ENCODE data around the gene VSIG10L2.
A peak's percentile ranks its signal among the peaks of the same experiment; 100 is the strongest.

VSIG10L2 gene

DNA sequence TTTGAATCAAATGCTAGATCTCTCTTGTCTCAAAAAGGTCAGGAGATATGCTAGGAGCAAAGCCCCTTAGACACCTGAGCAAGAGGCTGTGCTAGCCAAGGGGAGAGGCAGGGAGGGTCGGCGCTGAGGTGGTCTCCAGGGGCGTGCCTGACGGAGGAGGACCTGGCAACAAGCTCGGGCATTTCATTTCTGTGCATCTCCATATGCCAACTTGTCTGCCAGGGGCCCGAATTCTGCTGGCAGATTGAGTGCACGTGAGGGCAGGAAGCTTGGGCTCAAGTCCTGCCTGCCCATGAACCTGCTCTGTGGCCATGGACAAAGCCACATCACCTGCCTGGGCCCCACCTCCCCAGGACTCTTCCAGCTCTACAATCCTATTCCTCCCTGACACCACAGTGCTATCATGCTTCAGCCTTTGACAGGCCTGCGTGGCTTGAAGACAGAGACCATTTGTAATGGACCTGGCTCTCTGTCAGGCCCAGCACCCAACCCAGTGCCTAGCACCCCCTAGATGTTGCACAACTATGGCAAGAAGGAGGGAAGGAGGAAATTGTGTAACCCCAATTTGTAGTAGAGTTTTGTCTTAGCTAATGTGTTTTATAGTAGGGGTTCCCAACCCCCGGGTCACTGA lies 16.3 kb upstream of the VSIG10L2 start:
- no peak for DNase-seq (ENCODE audit: low read depth)

DNA sequence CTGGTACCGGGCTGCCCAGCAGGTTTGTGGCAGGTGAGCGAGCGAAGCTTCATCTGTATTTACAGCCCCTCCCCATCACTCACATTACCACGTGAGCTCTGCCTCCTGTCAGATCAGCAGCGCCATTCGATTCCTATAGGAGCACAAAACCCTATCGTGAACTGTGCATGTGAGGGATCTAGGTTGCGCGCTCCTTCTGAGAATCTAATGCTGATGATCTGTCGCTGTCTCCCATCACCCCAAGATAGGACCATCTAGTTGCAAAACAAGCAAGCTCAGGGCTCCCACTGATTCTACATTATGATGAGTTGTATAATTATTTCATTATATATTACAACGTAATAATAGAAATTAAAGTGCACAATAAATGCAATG lies 15.8 kb upstream of the VSIG10L2 start:
- DNase-seq (ENCODE audit: low read depth): no peak

DNA sequence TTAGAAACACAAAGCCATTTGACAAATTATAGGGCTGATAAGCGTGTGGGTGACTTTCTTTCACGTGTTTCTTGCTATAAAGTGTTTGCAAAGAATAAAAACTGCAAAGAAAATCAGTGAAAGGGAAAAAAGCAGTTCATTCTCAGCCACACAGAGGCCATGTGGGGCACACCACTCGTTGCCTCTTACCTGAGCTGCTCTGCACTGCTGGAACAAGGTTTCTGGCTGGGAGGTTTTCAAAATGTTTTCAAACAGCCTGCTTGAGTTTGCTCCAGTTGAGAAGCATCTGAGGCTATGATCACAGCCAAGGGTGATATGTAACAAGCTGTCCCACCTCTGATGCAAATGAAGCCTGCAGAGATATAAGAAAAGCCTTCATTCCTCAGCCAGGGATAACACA lies 14.7 kb upstream of the VSIG10L2 start:
- DNase-seq (ENCODE audit: low read depth): no peak

DNA sequence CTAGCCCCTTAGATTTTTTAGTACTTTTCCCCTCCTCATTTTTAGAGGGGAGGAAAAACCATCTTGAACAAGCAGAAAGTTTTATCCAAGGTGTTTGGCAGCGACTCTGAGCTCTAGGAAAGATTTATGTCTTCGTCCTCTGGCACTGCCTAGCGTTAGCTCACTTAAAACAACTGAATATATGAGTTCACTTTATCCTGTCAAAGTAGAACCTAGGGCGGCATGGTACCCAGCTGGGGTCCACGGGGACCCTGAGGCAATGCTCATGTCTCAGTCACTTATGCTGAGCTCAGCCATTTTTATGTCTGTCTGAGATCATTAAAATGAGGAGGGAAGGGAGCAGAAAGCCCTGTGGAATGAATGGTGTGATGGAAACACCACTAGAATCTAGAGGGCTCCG lies 14.2 kb upstream of the VSIG10L2 start:
- DNase-seq (ENCODE audit: low read depth): no peak

DNA sequence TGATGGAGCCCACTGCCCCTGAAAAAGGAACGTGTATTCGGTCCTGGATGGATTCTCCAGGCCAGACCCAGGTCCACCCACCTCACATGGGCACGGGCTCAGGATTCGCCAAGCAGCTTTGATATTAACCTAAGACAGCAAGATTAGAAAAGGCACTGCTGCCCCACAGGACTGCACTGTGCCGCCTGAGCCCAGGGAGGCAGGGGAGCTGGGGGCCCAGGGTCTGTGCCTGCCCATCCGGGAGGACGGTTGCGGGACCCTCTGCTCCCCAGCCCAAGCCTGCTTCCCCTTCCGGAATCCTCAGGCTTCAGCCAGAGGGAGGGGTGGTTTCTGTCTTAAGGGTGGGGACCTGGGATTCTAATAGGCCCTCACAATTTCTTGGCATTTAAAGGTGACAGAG lies 13.5 kb upstream of the VSIG10L2 start:
- DNase-seq (ENCODE audit: low read depth): no peak

GRCh38 chr11:125933030-125933813 lies 12.6 kb upstream of the VSIG10L2 start:
- DNase-seq (ENCODE audit: low read depth): no peak

- no peak for DNase-seq (ENCODE audit: low read depth)
Observed at GRCh38 chr11:125934473-125934872, 11.4 kb upstream of the VSIG10L2 start.

DNA sequence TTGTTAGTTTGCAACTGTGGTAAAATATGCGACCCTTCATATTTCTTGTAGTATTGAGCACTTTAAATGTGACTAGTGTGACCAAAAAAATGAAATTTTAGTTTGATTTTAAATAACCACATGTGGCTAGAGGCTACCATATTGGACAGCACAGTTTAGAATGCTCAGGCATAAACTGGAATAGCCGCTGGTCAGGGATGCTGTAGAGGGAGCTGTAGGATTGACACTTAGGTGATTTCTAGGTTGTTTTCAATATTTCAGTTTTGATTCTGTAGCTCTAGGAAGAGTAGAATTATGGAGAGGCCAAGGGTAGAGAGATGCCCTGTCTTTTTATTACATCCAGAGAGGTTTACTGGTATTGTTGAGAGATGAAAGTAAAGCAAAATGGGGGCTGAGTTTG lies 10.8 kb upstream of the VSIG10L2 start:
- no peak for DNase-seq (ENCODE audit: low read depth)

GRCh38 chr11:125935618-125936199 lies 10.1 kb upstream of the VSIG10L2 start:
- DNase-seq (ENCODE audit: low read depth): no peak

DNA sequence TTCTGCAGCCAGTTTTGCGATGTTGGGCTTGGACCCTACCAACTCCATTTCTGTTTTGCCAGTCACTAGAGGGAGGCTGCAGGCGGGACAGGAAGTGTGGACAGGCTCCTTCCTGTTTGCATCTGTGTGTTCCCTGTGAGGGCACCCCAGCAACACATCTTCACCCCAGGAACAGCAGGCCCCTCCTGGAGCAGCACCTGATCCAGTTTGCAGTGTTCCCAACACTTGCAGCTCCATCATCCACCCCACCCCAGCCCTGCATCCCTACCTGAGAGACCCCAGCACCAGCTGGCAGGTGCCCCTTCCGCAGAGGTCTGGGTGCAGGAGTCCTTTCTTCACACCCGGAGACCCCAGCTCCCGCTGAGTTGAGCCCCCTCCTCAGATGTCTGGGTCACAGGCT lies 7.4 kb upstream of the VSIG10L2 start:
- DNase-seq (ENCODE audit: low read depth): no peak

DNA sequence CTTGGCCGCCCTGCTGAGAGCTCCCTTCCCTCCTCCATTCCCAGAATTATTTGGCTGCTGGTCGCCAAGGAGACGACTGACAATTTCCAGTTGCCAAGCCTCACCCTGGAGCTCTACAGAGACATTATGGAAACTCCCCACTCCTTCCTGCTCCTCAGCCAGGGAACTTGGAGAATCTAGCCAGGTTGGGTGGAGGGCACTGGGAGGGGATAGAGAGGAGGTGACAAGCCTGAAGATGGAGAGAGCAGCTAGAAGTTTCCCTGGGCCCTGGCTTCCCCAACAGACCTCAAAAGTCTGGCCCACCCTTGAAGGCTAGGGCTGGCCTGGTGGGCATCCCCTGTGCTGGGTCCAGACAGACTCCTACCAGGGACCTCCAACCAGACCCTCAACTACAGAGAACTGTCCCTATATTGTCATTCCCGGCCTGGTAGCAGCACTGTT lies 6.7 kb upstream of the VSIG10L2 start:
- DNase-seq (ENCODE audit: low read depth): no peak

- DNase-seq (ENCODE audit: low read depth): no peak
Observed at GRCh38 chr11:125940145-125940544, 5.7 kb upstream of the VSIG10L2 start.

DNA sequence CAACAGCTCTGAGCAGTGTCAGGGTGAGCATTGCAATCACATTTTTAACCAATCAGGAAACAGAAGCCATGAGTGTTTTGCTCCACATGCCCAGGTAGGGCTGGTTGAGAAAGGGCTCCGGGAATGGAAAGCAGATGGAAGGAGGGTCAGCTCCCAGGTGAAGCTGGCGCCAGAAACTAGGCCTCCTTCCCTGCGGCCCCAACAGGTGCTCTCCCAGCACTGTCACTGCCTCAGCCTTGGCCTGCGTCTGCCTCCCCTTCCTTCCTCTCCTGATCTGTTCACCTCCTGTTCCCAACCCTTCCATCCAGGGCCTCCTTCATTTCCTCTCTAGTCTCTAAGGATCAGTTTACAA lies 4.6 kb upstream of the VSIG10L2 start:
- no peak for DNase-seq (ENCODE audit: low read depth)

DNA sequence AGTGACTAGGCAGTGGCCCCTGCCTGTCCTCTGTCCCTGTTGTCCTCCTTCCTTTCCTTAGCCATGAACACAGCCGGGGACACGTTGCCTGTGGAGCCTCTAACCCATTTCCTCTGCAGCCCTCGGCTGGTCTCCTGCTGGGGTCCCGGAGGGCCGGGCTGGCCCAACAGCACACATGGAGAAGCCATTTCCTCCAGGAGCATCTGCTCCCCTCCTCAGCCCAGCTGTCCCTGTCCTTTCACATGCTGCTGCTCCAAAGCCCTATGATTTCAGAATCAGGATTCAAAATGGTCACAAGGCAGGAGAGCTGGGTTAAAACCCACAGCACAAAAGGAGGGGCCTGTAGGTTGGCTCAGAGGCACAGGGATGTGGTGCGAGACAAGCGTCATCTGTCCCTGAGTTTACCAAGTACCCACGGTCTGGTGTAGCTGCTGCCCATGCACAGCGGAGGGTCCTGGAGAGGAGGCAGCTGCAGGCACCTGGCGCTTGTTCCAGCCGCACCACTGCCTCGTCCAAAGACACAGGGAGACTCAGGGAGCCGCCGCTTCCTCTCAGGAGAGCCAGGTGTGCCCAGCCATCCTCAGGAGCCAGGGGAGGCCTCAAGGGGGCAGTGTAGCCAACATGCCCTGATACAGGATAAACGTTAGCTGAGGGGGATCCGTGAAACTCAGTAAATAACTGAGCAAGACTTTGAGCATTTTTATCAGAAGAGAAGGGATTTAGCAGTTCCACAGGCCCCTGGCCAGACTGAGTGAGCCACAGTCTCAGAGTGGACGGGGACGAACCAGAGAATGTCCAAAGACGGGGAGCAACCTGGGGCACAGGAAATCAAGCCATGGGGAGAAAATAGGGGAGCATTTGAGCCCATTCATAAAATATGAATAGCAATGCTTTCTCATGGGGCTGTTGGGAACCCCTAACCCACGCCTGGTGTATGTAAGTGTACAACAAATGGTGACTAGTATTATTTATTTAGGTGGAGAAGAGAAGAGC lies 3.9 kb upstream of the VSIG10L2 start:
- DNase-seq (ENCODE audit: low read depth): peak; percentile 43

- no peak for DNase-seq (ENCODE audit: low read depth)
Observed at GRCh38 chr11:125942771-125943428, 2.9 kb upstream of the VSIG10L2 start.

GRCh38 chr11:125943661-125944349 lies 2.0 kb upstream of the VSIG10L2 start:
- no peak for DNase-seq (ENCODE audit: low read depth)

- DNase-seq (ENCODE audit: low read depth): no peak
Observed at GRCh38 chr11:125944350-125945010, 1.4 kb upstream of the VSIG10L2 start.

DNA sequence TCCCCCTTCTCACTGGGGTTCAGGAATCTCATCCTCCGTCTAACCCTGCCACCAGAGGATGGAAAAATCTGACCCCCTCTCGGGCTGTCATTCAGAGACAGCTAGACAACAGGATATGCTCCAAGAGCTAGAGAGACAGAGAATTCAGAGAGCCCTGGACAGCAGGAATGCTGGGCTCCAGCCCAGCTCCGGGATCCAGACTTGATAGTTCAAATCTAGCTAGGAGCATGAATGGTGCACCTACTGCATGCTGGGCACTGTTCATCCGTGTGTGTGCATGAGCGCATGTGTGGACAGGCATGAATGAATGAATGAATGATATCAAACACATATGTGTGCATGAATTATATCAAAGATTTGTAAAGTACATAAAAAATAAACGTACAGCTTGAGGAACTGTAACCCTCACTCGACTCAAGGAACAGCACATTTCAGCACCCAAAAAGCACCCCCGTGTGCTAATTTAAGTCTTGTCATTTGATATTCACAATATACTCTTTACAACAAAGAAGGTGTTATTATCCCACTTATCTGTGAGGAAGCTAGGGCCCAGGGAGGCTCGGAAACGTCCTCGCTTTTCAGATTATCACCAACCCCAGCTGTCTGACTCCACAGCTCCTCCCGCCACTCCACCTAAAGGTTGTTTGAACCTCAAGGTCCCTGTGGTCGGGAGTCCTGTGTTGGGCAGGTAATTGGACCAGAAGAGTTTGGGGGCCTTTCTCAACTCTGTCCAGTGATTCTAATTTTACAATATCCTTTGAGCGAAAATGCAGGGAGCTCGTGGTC lies 640 bp upstream of the VSIG10L2 start:
- no peak for DNase-seq (ENCODE audit: low read depth)

DNA sequence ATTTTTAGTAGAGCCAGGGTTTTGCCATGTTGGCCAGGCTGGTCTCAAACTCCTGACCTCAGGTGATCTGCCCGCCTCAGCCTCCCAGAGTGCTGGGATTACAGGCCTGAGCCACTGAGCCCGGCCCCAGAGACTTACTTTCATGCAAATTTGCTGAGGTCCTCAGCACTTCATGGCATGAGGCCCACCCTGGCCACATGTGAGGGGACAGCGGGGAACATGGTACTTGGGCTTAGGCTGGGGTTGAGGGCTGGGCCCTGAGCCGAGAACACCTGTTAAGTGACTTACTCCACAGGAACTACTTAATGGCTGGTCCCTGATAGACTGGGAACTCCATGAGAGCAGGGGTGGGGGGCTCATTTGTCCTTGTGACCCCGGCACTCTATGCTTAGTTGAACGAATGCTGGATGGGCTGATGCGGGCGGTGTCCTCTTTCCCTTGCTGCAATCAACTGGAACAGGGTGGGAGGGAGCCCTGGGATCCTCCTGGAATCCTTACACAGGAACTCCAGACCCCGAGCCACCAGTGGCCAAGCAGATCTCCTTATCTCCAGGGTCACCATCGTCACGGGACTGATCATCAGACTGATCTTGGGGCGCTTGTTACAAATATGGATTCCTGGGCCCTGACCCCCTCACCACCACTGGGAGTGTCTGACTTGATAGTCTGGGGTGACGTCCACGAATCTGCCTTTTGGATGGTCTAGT lies 1.0 kb downstream of the VSIG10L2 start:
- DNase-seq (ENCODE audit: low read depth): no peak

Measured in ELR (cell line).